Skin of body (tissue), 2 donors: Measurements from ENCODE around the gene GFPT2. TPM values are rescaled to one million over a fixed set of nuclear protein-coding genes. Genes with fewer than 3 reads are reported as not detected.

ENCODE experiments used
- DNase-seq: peaks from one replicate; lab custom pipeline; 2025; lab: John Stamatoyannopoulos, UW
- total RNA-seq: library from RNA; depleted of rRNA; stranded (reverse); fragments of >200 nt; gene quantifications from one replicate; pipeline ENCODE4 v1.2.3, GENCODE V29; 2014

GFPT2 gene
- total RNA-seq, 1 donor from 2014 or later: 7.5 TPM

GRCh38 chr5:180287868-180288267 lies 65.3 kb downstream of the GFPT2 start:
- no peak for DNase-seq

- DNase-seq: no peak
These were observed 65.7 kb downstream of the GFPT2 start for GRCh38 chr5:180287404-180287803.

DNA sequence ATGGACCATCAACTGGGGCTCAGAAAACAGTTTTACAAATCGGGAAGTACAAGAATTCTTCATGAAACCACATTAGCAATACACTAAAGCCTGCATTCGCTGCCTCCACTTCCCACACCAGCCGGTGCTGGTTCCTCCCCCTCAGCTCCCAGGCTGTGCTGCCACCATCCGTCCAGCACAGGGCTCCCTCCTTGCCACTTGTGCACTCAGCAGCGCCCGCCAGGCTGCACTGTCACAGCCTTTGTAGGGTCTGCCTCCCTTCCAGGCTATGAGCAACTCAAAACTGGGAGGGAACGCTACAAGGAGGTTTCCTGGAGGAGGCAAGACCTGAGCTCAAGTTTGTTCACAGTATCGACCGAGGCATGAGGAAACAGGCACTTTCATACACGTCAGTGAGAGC lies 69.0 kb downstream of the GFPT2 start:
- no peak for DNase-seq

GRCh38 chr5:180283026-180283615 lies 70.0 kb downstream of the GFPT2 start:
- DNase-seq: no peak

- no peak for DNase-seq
These were observed 70.9 kb downstream of the GFPT2 start for GRCh38 chr5:180282281-180282680.

- no peak for DNase-seq
These were observed 71.4 kb downstream of the GFPT2 start for GRCh38 chr5:180281706-180282105.

GRCh38 chr5:180274695-180275094 lies 78.4 kb downstream of the GFPT2 start:
- no peak for DNase-seq

- no peak for DNase-seq
These were observed 81.9 kb downstream of the GFPT2 start for GRCh38 chr5:180271221-180271620.

GRCh38 chr5:180259260-180259611 lies 93.9 kb downstream of the GFPT2 start:
- DNase-seq: no peak

GRCh38 chr5:180253036-180253824 lies 99.9 kb downstream of the GFPT2 start:
- DNase-seq: no peak

- DNase-seq: no peak
These were observed 101.2 kb downstream of the GFPT2 start for GRCh38 chr5:180251887-180252286.

GRCh38 chr5:180251141-180251540 lies 102.0 kb downstream of the GFPT2 start:
- DNase-seq: no peak

Other genes with a start within 250 kb of the GFPT2 start
- gene RASGEF1C, start 144.1 kb downstream of the GFPT2 start, total RNA-seq: 0.79 TPM
- gene MAPK9, start 61.3 kb downstream of the GFPT2 start, total RNA-seq: 18.8 TPM
- gene CNOT6, start 141.0 kb upstream of the GFPT2 start, total RNA-seq: 25.0 TPM
- gene SCGB3A1, start 238.2 kb upstream of the GFPT2 start, total RNA-seq: not detected